Measurements from ENCODE around the gene MAGI2. TPM values are rescaled to one million over a fixed set of nuclear protein-coding genes. Genes with fewer than 3 reads are reported as not detected.

Gene MAGI2
- total RNA-seq, 1 experiment from 2014 or later = 0.34 TPM

DNA sequence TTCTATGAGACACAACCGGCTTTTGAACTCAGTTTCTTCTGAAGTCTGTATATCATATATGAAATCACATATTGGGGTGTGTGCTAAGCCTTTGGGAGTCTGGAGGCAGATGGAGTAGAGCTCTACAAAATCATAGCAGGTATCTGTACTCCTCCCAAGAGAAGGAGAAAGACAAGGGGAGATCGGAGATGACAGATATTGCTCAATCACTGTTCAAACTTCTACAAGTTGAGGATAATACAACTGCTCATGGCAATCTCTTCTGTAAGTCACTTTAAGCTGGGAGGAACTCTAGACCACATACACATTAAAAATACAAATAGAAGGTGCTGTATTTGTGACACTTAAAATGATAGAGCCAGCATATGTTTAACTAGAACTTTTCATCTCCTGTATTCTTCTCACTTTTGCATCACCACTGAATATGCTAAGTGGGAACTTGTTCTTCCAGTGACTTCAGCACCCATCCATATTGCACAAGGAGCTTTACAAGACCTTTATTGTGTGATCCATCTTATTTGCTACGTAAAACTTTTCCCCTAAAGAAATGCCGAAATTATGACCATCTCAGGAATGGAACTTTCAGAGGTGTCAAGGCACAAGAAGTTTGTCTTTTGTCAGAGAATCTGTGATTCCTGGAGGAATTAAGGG lies 1273.5 kb downstream of the MAGI2 start:
- Histone ChIP-seq H3K9me3 (ENCODE audit: low read depth, low read length, poor library complexity, severe bottlenecking) (no peaks in the 10 kb centered on the region), H3K4me3 (ENCODE audit: low read depth, low read length, poor library complexity, severe bottlenecking) (no peak overlapping the region), H3K27ac (ENCODE audit: low read depth, low read length, poor library complexity, severe bottlenecking) (no peak overlapping the region), H3K4me1 (ENCODE audit: insufficient read depth, low read length, poor library complexity, severe bottlenecking) (peaks cover 42% of the 10 kb centered on the region), H3K27me3 (replicated peaks; ENCODE audit: insufficient read depth, low read depth, low read length, poor library complexity) (peaks cover 5% of the 10 kb centered on the region), H3K36me3 (ENCODE audit: insufficient read depth, low read length, poor library complexity, severe bottlenecking) (no peaks in the 10 kb centered on the region)
- DNase-seq (ENCODE audit: low spot score) = no peak
- POLR2A ChIA-PET (ENCODE audit: low non-redundant PET) = no interaction called here
- no TSS peak for BruUV-seq (replicated peaks)
- CTCF ChIA-PET = no interaction called here
- intact Hi-C loops (cut with micrococcal nuclease; ENCODE audit: unreplicated experiment) = no loop called here
- TF ChIP-seq EZH2 (IDR thresholded peaks at IDR 0.05; ENCODE audit: borderline replicate concordance, low read depth, low read length, poor library complexity, severe bottlenecking) = no peak
- TF ChIP-seq, protein P1, sequence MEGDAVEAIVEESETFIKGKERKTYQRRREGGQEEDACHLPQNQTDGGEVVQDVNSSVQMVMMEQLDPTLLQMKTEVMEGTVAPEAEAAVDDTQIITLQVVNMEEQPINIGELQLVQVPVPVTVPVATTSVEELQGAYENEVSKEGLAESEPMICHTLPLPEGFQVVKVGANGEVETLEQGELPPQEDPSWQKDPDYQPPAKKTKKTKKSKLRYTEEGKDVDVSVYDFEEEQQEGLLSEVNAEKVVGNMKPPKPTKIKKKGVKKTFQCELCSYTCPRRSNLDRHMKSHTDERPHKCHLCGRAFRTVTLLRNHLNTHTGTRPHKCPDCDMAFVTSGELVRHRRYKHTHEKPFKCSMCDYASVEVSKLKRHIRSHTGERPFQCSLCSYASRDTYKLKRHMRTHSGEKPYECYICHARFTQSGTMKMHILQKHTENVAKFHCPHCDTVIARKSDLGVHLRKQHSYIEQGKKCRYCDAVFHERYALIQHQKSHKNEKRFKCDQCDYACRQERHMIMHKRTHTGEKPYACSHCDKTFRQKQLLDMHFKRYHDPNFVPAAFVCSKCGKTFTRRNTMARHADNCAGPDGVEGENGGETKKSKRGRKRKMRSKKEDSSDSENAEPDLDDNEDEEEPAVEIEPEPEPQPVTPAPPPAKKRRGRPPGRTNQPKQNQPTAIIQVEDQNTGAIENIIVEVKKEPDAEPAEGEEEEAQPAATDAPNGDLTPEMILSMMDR (conservative IDR thresholded peaks at IDR 0.05; ENCODE audit: low read depth, low read length) = no peak

GRCh38 chr7:78179211-78179610 lies 1274.3 kb downstream of the MAGI2 start:
- POLR2A ChIA-PET (ENCODE audit: low non-redundant PET) = no interaction called here
- Histone ChIP-seq H3K9me3 (ENCODE audit: low read depth, low read length, poor library complexity, severe bottlenecking) (no peaks in the 10 kb centered on the region), H3K4me1 (ENCODE audit: insufficient read depth, low read length, poor library complexity, severe bottlenecking) (peaks cover 42% of the 10 kb centered on the region), H3K4me3 (ENCODE audit: low read depth, low read length, poor library complexity, severe bottlenecking) (no peak overlapping the region), H3K27ac (ENCODE audit: low read depth, low read length, poor library complexity, severe bottlenecking) (no peak overlapping the region), H3K36me3 (ENCODE audit: insufficient read depth, low read length, poor library complexity, severe bottlenecking) (no peaks in the 10 kb centered on the region), H3K27me3 (replicated peaks; ENCODE audit: insufficient read depth, low read depth, low read length, poor library complexity) (peaks cover 5% of the 10 kb centered on the region)
- no peak for DNase-seq (ENCODE audit: low spot score)
- no peak for TF ChIP-seq EZH2 (IDR thresholded peaks at IDR 0.05; ENCODE audit: borderline replicate concordance, low read depth, low read length, poor library complexity, severe bottlenecking)
- TF ChIP-seq, protein P1 (conservative IDR thresholded peaks at IDR 0.05; ENCODE audit: low read depth, low read length) = no peak
- intact Hi-C loops (cut with micrococcal nuclease; ENCODE audit: unreplicated experiment) = no loop called here
- no TSS peak for BruUV-seq (replicated peaks)
- CTCF ChIA-PET = no interaction called here

- Histone ChIP-seq H3K9me3 (ENCODE audit: low read depth, low read length, poor library complexity, severe bottlenecking) (no peaks in the 10 kb centered on the region), H3K27ac (ENCODE audit: low read depth, low read length, poor library complexity, severe bottlenecking) (no peak overlapping the region), H3K27me3 (replicated peaks; ENCODE audit: insufficient read depth, low read depth, low read length, poor library complexity) (peaks cover 5% of the 10 kb centered on the region), H3K36me3 (ENCODE audit: insufficient read depth, low read length, poor library complexity, severe bottlenecking) (no peaks in the 10 kb centered on the region), H3K4me3 (ENCODE audit: low read depth, low read length, poor library complexity, severe bottlenecking) (no peak overlapping the region), H3K4me1 (ENCODE audit: insufficient read depth, low read length, poor library complexity, severe bottlenecking) (peaks cover 42% of the 10 kb centered on the region)
- TF ChIP-seq, protein P1 (conservative IDR thresholded peaks at IDR 0.05; ENCODE audit: low read depth, low read length) = no peak
- no peak for TF ChIP-seq EZH2 (IDR thresholded peaks at IDR 0.05; ENCODE audit: borderline replicate concordance, low read depth, low read length, poor library complexity, severe bottlenecking)
- POLR2A ChIA-PET (ENCODE audit: low non-redundant PET) = no interaction called here
- no TSS peak for BruUV-seq (replicated peaks)
- DNase-seq (ENCODE audit: low spot score) = peak; percentile 20
- CTCF ChIA-PET = no interaction called here
- intact Hi-C loops (cut with micrococcal nuclease; ENCODE audit: unreplicated experiment) = no loop called here
Observed at GRCh38 chr7:78178319-78178718, 1275.1 kb downstream of the MAGI2 start.

All from A673 (cell line).